ENCODE measurements around the gene CSF1R. TPM values are rescaled to one million over a fixed set of nuclear protein-coding genes. Genes with fewer than 3 reads are reported as not detected.
"Not testable (repeated sequence)": the region's sequence is repeated elsewhere in the genome, so short reads cannot be mapped to it uniquely, and the experiment has no call there.

The CSF1R gene
- total RNA-seq, 2 experiments from 2014 or later: 0.41 to 0.78 TPM

GRCh38 chr5:150107909-150108447 is 21.6 kb upstream of the CSF1R start:
- H3K4me1 Mint-ChIP-seq (ENCODE audit: low read depth): no peaks in the 10 kb centered on the region
- no peak overlapping the region for H3K27ac Mint-ChIP-seq
- no peak for DNase-seq
- peaks cover 2% of the 10 kb centered on the region for H3K27me3 Mint-ChIP-seq
- H3K36me3 Mint-ChIP-seq: no peaks in the 10 kb centered on the region
- no peaks in the 10 kb centered on the region for H3K9me3 Mint-ChIP-seq
- H3K4me3 Mint-ChIP-seq: no peak overlapping the region
- intact Hi-C loops (cut with micrococcal nuclease): no loop called here
- ChIA-PET POLR2A (no interaction called here), CTCF (no interaction called here)

- Mint-ChIP-seq H3K36me3 (no peaks in the 10 kb centered on the region), H3K4me3 (no peak overlapping the region), H3K9me3 (no peaks in the 10 kb centered on the region), H3K27ac (no peak overlapping the region), H3K4me1 (ENCODE audit: low read depth) (no peaks in the 10 kb centered on the region), H3K27me3 (peaks cover 2% of the 10 kb centered on the region)
- ChIA-PET POLR2A (no interaction called here), CTCF (no interaction called here)
- intact Hi-C loops (cut with micrococcal nuclease): no loop called here
- no peak for DNase-seq
Observed at GRCh38 chr5:150106674-150107426, 20.5 kb upstream of the CSF1R start.

- H3K36me3 Mint-ChIP-seq: no peaks in the 10 kb centered on the region
- ChIA-PET POLR2A (no interaction called here), CTCF (no interaction called here)
- intact Hi-C loops (cut with micrococcal nuclease): no loop called here
- no peak overlapping the region for H3K27ac Mint-ChIP-seq
- no peaks in the 10 kb centered on the region for H3K4me1 Mint-ChIP-seq (ENCODE audit: low read depth)
- peaks cover 2% of the 10 kb centered on the region for H3K27me3 Mint-ChIP-seq
- no peak overlapping the region for H3K4me3 Mint-ChIP-seq
- H3K9me3 Mint-ChIP-seq: no peaks in the 10 kb centered on the region
- DNase-seq: no peak
Observed at GRCh38 chr5:150105928-150106615, 19.7 kb upstream of the CSF1R start.

- H3K4me3 Mint-ChIP-seq: no peak overlapping the region
- CTCF ChIA-PET: no interaction called here
- intact Hi-C loops (cut with micrococcal nuclease): no loop called here
Observed at GRCh38 chr5:150104550-150104870, 18.2 kb upstream of the CSF1R start.

GRCh38 chr5:150103678-150104549 is 17.6 kb upstream of the CSF1R start:
- H3K27me3 Mint-ChIP-seq: peaks cover 4% of the 10 kb centered on the region
- ChIA-PET POLR2A (no interaction called here), CTCF (no interaction called here)
- H3K4me1 Mint-ChIP-seq (ENCODE audit: low read depth): no peaks in the 10 kb centered on the region
- no peaks in the 10 kb centered on the region for H3K36me3 Mint-ChIP-seq
- DNase-seq: no peak
- H3K27ac Mint-ChIP-seq: no peak overlapping the region
- H3K4me3 Mint-ChIP-seq: no peak overlapping the region
- intact Hi-C loops (cut with micrococcal nuclease): no loop called here
- H3K9me3 Mint-ChIP-seq: no peaks in the 10 kb centered on the region

More at GRCh38 chr5:150104550-150104870, 18.2 kb upstream of the CSF1R start:
- DNase-seq: no peak
- Mint-ChIP-seq H3K4me1 (ENCODE audit: low read depth) (no peaks in the 10 kb centered on the region), H3K27ac (no peak overlapping the region), H3K9me3 (no peaks in the 10 kb centered on the region), H3K27me3 (peaks cover 2% of the 10 kb centered on the region), H3K36me3 (no peaks in the 10 kb centered on the region)
- POLR2A ChIA-PET: no interaction called here

GRCh38 chr5:150101023-150101422 is 14.7 kb upstream of the CSF1R start:
- no peak overlapping the region for H3K4me3 Mint-ChIP-seq
- no peaks in the 10 kb centered on the region for H3K36me3 Mint-ChIP-seq
- CTCF ChIA-PET: interaction anchor here (1.0 kb wide), 1 partner anchor 458 kb away, joined by 3 read pairs; no protein-coding TSS in a partner anchor

GRCh38 chr5:150097152-150097551 is 10.8 kb upstream of the CSF1R start:
- no peaks in the 10 kb centered on the region for H3K9me3 Mint-ChIP-seq
- ChIA-PET CTCF (no interaction called here), POLR2A (no interaction called here)
- no peaks in the 10 kb centered on the region for H3K36me3 Mint-ChIP-seq
- peaks cover 7% of the 10 kb centered on the region for H3K27me3 Mint-ChIP-seq
- H3K27ac Mint-ChIP-seq: no peak overlapping the region
- H3K4me3 Mint-ChIP-seq: no peak overlapping the region
- H3K4me1 Mint-ChIP-seq (ENCODE audit: low read depth): peaks cover 4% of the 10 kb centered on the region
- no peak for DNase-seq
- intact Hi-C loops (cut with micrococcal nuclease): no loop called here

More at GRCh38 chr5:150101023-150101422, 14.7 kb upstream of the CSF1R start:
- DNase-seq: no peak
- no peaks in the 10 kb centered on the region for H3K9me3 Mint-ChIP-seq
- peaks cover 4% of the 10 kb centered on the region for H3K27me3 Mint-ChIP-seq
- POLR2A ChIA-PET: no interaction called here
- H3K4me1 Mint-ChIP-seq (ENCODE audit: low read depth): no peaks in the 10 kb centered on the region
- H3K27ac Mint-ChIP-seq: no peak overlapping the region
- intact Hi-C loops (cut with micrococcal nuclease): no loop called here

- H3K27me3 Mint-ChIP-seq: peaks cover 16% of the 10 kb centered on the region
- H3K4me1 Mint-ChIP-seq (ENCODE audit: low read depth): peaks cover 9% of the 10 kb centered on the region
- ChIA-PET CTCF (no interaction called here), POLR2A (no interaction called here)
- H3K36me3 Mint-ChIP-seq: no peaks in the 10 kb centered on the region
- no peak overlapping the region for H3K4me3 Mint-ChIP-seq
- DNase-seq: peak; percentile 18
- H3K27ac Mint-ChIP-seq: peak overlapping the region; percentile 28
- intact Hi-C loops (cut with micrococcal nuclease): loop anchor here (1.0 kb wide), 1 partner anchor 25 kb away; no protein-coding TSS in a partner anchor
- H3K9me3 Mint-ChIP-seq: no peaks in the 10 kb centered on the region
Observed at GRCh38 chr5:150092159-150092787, 5.9 kb upstream of the CSF1R start.

GRCh38 chr5:150085191-150085912 is 1.0 kb downstream of the CSF1R start:
- H3K9me3 Mint-ChIP-seq: no peaks in the 10 kb centered on the region
- ChIA-PET POLR2A (no interaction called here), CTCF (no interaction called here)
- peaks cover 45% of the 10 kb centered on the region for H3K27me3 Mint-ChIP-seq
- DNase-seq: no peak
- no peak overlapping the region for H3K4me3 Mint-ChIP-seq
- H3K27ac Mint-ChIP-seq: no peak overlapping the region
- intact Hi-C loops (cut with micrococcal nuclease): no loop called here
- no peaks in the 10 kb centered on the region for H3K4me1 Mint-ChIP-seq (ENCODE audit: low read depth)
- H3K36me3 Mint-ChIP-seq: no peaks in the 10 kb centered on the region

GRCh38 chr5:150084754-150085153 is 1.6 kb downstream of the CSF1R start:
- H3K4me3 Mint-ChIP-seq; H3K27ac Mint-ChIP-seq; CTCF ChIA-PET; intact Hi-C loops (cut with micrococcal nuclease); POLR2A ChIA-PET; H3K36me3 Mint-ChIP-seq; DNase-seq; H3K9me3 Mint-ChIP-seq; H3K4me1 Mint-ChIP-seq (ENCODE audit: low read depth): not testable (repeated sequence)
- peaks cover 43% of the 10 kb centered on the region for H3K27me3 Mint-ChIP-seq

- Mint-ChIP-seq H3K4me1 (ENCODE audit: low read depth) (no peaks in the 10 kb centered on the region), H3K27me3 (peaks cover 32% of the 10 kb centered on the region), H3K9me3 (no peaks in the 10 kb centered on the region), H3K4me3 (no peak overlapping the region), H3K27ac (no peak overlapping the region), H3K36me3 (no peaks in the 10 kb centered on the region)
- ChIA-PET CTCF (no interaction called here), POLR2A (no interaction called here)
- intact Hi-C loops (cut with micrococcal nuclease): no loop called here
- no peak for DNase-seq
Observed at GRCh38 chr5:150082889-150083288, 3.5 kb downstream of the CSF1R start.
